Measurements from ENCODE around the gene DISC1. TPM values are rescaled to one million over a fixed set of nuclear protein-coding genes. Genes with fewer than 3 reads are reported as not detected.
"Not testable (repeated sequence)": the region's sequence is repeated elsewhere in the genome, so short reads cannot be mapped to it uniquely, and the experiment has no call there.

The DISC1 gene
- total RNA-seq, 2 donors from 2014 or later: 3.1 to 12.4 TPM

- no peak overlapping the region for H3K27ac Mint-ChIP-seq
- no peak for DNase-seq (ENCODE audit: low spot score in 2 of 2)
Observed at GRCh38 chr1:231750296-231750695, 123.7 kb downstream of the DISC1 start.

GRCh38 chr1:231750818-231751362, 124.3 kb downstream of the DISC1 start:
- Mint-ChIP-seq H3K9me3 (peaks cover 16 to 26% of the 10 kb centered on the region in 2 donors), H3K36me3 (peaks cover 33 to 42% of the 10 kb centered on the region in 2 donors), H3K27ac (no peak overlapping the region)
- no peak for ATAC-seq
- no peak for DNase-seq (ENCODE audit: low spot score in 2 of 2)

More at GRCh38 chr1:231750296-231750695, 123.7 kb downstream of the DISC1 start:
- peaks cover 16 to 26% of the 10 kb centered on the region in 2 donors for H3K9me3 Mint-ChIP-seq
- H3K36me3 Mint-ChIP-seq: peaks cover 33 to 42% of the 10 kb centered on the region in 2 donors
- ATAC-seq: no peak

- ATAC-seq: no peak
- DNase-seq (ENCODE audit: low spot score in 2 of 2): no peak
- Mint-ChIP-seq H3K9me3 (peaks cover 16 to 26% of the 10 kb centered on the region in 2 donors), H3K36me3 (peaks cover 33 to 42% of the 10 kb centered on the region in 2 donors), H3K27ac (no peak overlapping the region)
Observed at GRCh38 chr1:231751415-231751814, 124.8 kb downstream of the DISC1 start.

- H3K36me3 Mint-ChIP-seq: peaks cover 33 to 42% of the 10 kb centered on the region in 2 donors
- DNase-seq (ENCODE audit: low spot score in 2 of 2) (no peak), ATAC-seq (no peak)
- peaks cover 16 to 21% of the 10 kb centered on the region in 2 donors for H3K9me3 Mint-ChIP-seq
- no peak overlapping the region for H3K27ac Mint-ChIP-seq
Observed at GRCh38 chr1:231753313-231753712, 126.7 kb downstream of the DISC1 start.

GRCh38 chr1:231757101-231757404, 130.5 kb downstream of the DISC1 start:
- ATAC-seq (peak in 1 of 2 donors; percentile 13), DNase-seq (ENCODE audit: low spot score in 2 of 2) (no peak)
- Mint-ChIP-seq H3K27ac (no peak overlapping the region), H3K36me3 (peaks cover 18% of the 10 kb centered on the region in 2 donors), H3K9me3 (peaks cover 10 to 15% of the 10 kb centered on the region in 2 donors)

- ATAC-seq: no peak
- H3K9me3 Mint-ChIP-seq: peaks cover 8% of the 10 kb centered on the region in 2 donors
- no peak overlapping the region for H3K27ac Mint-ChIP-seq
- DNase-seq (ENCODE audit: low spot score in 2 of 2): no peak
- H3K36me3 Mint-ChIP-seq: peaks cover 11% of the 10 kb centered on the region in 2 donors
Observed at GRCh38 chr1:231757759-231758158, 131.2 kb downstream of the DISC1 start.

GRCh38 chr1:231761252-231761651, 134.7 kb downstream of the DISC1 start:
- DNase-seq (ENCODE audit: low spot score in 2 of 2) (no peak), ATAC-seq (no peak)
- Mint-ChIP-seq H3K27ac (no peak overlapping the region), H3K36me3 (no peaks in the 10 kb centered on the region), H3K9me3 (no peaks in the 10 kb centered on the region)

- H3K9me3 Mint-ChIP-seq: no peaks in the 10 kb centered on the region
- ATAC-seq: no peak
- no peak overlapping the region for H3K27ac Mint-ChIP-seq
- no peaks in the 10 kb centered on the region for H3K36me3 Mint-ChIP-seq
- no peak for DNase-seq (ENCODE audit: low spot score in 2 of 2)
Observed at GRCh38 chr1:231761747-231762541, 135.4 kb downstream of the DISC1 start.

- no peaks in the 10 kb centered on the region for H3K9me3 Mint-ChIP-seq
- no peak overlapping the region for H3K27ac Mint-ChIP-seq
- no peaks in the 10 kb centered on the region for H3K36me3 Mint-ChIP-seq
- DNase-seq (ENCODE audit: low spot score in 2 of 2) (no peak), ATAC-seq (no peak)
Observed at GRCh38 chr1:231763456-231763855, 136.9 kb downstream of the DISC1 start.

GRCh38 chr1:231765825-231766224, 139.2 kb downstream of the DISC1 start:
- ATAC-seq, H3K36me3 Mint-ChIP-seq, H3K27ac Mint-ChIP-seq: not testable (repeated sequence)

GRCh38 chr1:231767471-231767870, 140.9 kb downstream of the DISC1 start:
- H3K9me3 Mint-ChIP-seq: no peaks in the 10 kb centered on the region
- H3K36me3 Mint-ChIP-seq: peaks cover 0 to 5% of the 10 kb centered on the region in 2 donors
- DNase-seq (ENCODE audit: low spot score in 2 of 2) (no peak), ATAC-seq (no peak)
- H3K27ac Mint-ChIP-seq: no peak overlapping the region

More at GRCh38 chr1:231765825-231766224, 139.2 kb downstream of the DISC1 start:
- H3K9me3 Mint-ChIP-seq; DNase-seq (ENCODE audit: low spot score in 2 of 2): not testable (repeated sequence)

- H3K9me3 Mint-ChIP-seq: no peaks in the 10 kb centered on the region
- peaks cover 0 to 5% of the 10 kb centered on the region in 2 donors for H3K36me3 Mint-ChIP-seq
- ATAC-seq: no peak
- H3K27ac Mint-ChIP-seq: no peak overlapping the region
- no peak for DNase-seq (ENCODE audit: low spot score in 2 of 2)
Observed at GRCh38 chr1:231768416-231768815, 141.8 kb downstream of the DISC1 start.

GRCh38 chr1:231770506-231771175, 144.1 kb downstream of the DISC1 start:
- no peak overlapping the region for H3K27ac Mint-ChIP-seq
- ATAC-seq (no peak), DNase-seq (ENCODE audit: low spot score in 2 of 2) (no peak)
- H3K36me3 Mint-ChIP-seq: peaks cover 6 to 18% of the 10 kb centered on the region in 2 donors
- H3K9me3 Mint-ChIP-seq: peaks cover 0 to 4% of the 10 kb centered on the region in 2 donors

GRCh38 chr1:231774719-231775335, 148.2 kb downstream of the DISC1 start:
- no peak for ATAC-seq
- H3K9me3 Mint-ChIP-seq: peaks cover 0 to 4% of the 10 kb centered on the region in 2 donors
- DNase-seq (ENCODE audit: low spot score in 2 of 2): no peak
- peaks cover 6 to 27% of the 10 kb centered on the region in 2 donors for H3K36me3 Mint-ChIP-seq
- H3K27ac Mint-ChIP-seq: no peak overlapping the region

- ATAC-seq (no peak), DNase-seq (ENCODE audit: low spot score in 2 of 2) (no peak)
- Mint-ChIP-seq H3K9me3 (peaks cover 0 to 4% of the 10 kb centered on the region in 2 donors), H3K36me3 (peaks cover 6 to 24% of the 10 kb centered on the region in 2 donors), H3K27ac (no peak overlapping the region)
Observed at GRCh38 chr1:231776010-231776756, 149.6 kb downstream of the DISC1 start.

- ATAC-seq (no peak), DNase-seq (ENCODE audit: low spot score in 2 of 2) (no peak)
- peaks cover 6 to 22% of the 10 kb centered on the region in 2 donors for H3K36me3 Mint-ChIP-seq
- H3K9me3 Mint-ChIP-seq: peaks cover 0 to 4% of the 10 kb centered on the region in 2 donors
- no peak overlapping the region for H3K27ac Mint-ChIP-seq
Observed at GRCh38 chr1:231776757-231777062, 150.1 kb downstream of the DISC1 start.

Data from activated naive CD4-positive, alpha-beta T cell treated with anti-CD3 and anti-CD28 coated beads, Interleukin-2, amount 50 U/mL, for 72 hours (primary cell).